HG03108 (cell line): ENCODE data around the gene CABLES1.
"Not testable (repeated sequence)": the region's sequence is repeated elsewhere in the genome, so short reads cannot be mapped to it uniquely, and the experiment has no call there.

Source experiments
- ATAC-seq: cut with Tn5 transposase; IDR thresholded peaks from one replicate; pipeline ENCODE4 v1.9.1; 2021; ENCODE audit warnings: moderate library complexity; ENCODE audit not compliant: unreplicated experiment

Gene CABLES1

DNA sequence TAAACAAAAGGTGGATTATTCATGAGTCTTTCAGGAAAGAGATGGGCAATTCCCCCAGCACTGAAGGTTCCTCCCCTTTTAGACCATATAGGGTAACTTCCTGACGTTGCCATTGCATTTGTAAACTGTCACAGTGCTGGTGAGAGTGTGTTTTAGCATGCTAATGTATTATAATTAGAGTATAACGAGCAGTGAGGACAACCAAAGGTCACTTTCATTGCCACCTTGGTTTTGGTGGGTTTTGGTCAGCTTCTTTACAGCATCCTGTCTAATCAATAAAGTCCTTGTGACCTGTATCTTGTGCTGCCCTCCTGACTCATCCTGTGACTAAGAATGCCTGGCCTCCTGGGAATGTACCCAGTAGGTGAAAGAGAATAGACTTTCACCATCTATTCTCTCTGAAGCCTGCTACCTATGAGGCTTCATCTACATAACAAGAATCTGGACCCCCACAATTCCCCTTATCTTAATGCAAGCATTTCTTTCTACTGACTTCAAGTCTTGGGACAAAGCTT is 148.7 kb downstream of the CABLES1 start:
- ATAC-seq = peak; percentile 83

DNA sequence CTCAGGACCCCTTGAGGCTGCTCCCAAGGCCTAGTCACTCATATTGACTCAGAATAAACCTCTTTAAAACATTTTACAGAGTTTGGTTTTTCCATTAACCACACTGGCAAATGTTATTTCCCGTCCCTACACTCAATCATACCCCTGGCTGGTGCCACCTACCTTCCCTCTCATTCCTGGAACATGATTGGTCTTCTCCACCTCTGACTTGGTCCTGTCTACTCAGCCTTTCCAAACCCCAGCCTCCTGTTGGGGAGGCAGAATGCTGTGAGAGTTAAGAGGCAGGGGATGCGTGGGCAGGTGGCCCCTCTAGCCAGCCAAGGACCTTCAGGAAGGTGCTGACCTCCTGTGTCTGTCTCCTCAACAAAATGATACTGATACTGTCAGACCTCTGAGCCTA is 149.3 kb downstream of the CABLES1 start:
- ATAC-seq = no peak

DNA sequence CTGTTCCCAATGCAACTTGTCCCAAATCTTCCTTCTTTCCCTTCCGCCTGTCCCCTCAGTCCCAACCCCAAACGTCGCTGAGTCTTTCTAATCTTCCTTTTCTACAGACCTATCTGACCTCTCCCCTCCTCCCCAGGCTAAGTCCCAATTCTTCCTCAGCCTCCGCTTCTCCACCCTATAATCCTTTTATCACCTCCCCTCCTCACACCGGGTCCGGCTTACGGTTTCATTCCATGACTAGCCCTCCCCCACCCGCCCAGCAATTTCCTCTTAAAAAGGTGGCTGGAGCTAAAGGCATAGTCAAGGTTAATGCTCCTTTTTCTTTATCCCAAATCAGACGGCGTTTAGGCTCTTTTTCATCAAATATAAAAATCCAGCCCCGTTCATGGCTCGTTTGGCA is 150.3 kb downstream of the CABLES1 start:
- ATAC-seq = not testable (repeated sequence)

DNA sequence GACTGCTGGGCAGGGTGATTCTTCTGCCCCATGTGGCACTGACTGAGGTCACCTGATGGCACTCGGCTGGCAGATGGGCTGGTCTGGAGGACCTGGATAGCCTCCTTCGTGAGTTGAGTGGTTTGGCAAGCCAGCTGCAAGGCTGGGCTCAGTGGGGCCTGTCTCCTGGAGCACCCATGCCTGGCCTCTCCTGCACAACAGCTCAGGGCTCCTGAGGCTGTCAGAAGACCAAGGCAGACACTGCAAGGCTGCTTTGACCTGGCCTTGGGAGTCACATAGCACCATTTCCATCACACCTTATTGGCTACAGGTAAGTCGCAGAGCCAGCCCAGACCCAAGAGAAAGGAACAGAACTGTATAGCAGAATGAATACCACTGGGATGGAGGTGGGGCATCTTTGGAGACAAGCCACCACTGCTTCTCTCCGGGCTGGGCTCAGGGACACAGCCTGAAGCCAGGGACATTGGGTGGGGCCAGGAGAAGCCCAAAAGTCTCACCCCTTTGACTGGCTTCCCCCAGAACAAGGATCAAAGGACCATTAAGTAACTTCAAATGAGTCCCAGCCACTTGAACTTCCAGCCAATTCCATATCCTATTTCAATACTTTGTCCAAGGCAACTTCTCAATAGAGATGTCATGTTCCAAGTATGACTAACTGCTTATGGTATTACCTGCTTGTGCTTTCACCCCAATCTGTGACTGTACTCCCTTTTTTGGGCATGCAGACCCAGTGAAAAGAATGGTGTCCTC is 156.3 kb downstream of the CABLES1 start:
- no peak for ATAC-seq

DNA sequence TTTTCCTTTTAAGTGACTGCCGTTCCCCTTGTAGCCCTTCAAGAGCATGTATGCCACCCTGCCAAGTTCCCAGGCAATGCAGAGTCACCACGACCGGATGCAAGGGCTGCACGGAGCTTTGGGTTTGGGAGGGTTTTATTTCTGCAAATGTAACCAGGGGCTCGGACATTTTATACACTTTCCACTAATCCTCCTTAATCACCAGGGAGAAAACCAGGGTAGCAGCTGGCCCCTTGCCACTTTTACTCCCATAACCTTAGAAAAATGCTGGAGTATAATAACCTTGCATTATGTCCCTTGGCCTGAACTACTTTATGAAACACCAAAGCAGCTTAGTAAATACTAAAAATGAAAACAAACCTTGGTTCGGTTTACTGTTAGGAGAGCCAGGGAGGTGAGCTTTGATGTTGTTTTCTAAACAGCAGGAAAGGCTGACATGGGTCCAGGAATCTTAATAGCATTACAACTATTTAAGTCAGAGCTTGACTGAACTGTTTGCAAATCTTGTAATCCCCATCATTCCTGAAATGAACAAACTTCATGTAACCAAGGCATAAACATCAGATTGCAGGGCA is 165.0 kb downstream of the CABLES1 start:
- no peak for ATAC-seq

DNA sequence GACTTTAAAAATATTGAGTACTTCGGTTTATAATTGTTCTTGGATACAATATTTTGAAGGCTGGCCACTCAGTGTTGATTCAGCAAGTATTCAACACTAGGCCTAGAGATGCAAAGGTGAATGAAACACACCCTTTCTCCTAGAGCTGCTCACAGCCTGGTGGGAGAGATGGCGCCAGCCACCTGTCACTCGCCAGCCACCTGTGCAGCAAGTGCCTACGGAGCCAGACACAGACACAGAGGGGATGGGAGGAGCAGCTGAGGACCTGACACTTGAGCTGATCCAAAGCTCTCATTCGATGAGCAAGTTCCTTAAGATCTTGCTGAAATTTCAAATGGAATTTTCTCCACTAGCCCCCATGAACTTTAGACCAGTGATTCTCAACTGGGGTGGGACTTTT is 166.7 kb downstream of the CABLES1 start:
- no peak for ATAC-seq

DNA sequence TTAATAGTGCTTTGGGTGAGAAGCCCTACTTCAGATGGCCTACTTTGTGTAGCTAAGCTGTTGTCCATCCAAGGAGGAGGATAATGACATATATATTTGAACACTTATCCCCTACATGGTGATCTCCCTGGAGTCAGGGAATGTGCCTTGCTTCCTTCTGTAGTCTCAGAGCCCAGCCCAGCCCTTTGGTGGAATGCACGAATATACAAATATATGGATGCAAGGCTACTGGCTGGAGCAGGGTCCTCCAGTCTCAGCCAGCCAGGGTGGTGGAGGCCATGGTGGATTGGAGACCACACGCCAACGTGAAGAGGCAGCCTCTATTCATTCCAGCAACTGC is 167.2 kb downstream of the CABLES1 start:
- no peak for ATAC-seq

DNA sequence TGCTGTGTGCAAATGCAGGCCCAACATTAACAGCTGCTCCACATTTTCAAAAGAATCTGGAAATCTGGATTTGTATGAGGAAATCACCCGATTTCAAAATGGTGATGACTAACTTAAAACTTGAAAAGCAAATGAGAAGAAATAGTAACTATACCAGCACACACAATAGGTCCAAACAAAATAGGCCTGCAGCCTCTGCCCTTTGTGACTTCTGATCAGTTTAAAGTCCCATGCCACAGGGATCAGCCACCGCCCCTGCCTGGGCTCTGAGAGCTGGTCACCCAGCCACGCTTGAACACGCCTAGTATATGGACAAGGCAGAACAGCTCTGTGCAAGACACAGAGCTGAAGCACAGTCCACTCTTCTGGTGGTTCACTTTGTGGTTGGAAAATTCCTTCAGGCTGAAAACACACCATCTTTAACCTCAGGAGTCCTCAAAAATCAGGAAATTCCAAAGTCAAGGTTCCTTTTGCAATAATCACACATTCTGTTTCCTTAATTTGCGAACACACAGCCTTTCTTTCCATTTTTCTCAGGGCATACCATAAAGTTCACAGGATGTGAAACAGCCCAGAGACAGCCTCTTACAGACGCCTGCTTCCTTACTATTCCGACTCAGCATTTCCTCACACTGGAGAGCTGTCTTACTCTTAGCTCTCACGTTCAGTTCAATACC is 167.7 kb downstream of the CABLES1 start:
- ATAC-seq = no peak

DNA sequence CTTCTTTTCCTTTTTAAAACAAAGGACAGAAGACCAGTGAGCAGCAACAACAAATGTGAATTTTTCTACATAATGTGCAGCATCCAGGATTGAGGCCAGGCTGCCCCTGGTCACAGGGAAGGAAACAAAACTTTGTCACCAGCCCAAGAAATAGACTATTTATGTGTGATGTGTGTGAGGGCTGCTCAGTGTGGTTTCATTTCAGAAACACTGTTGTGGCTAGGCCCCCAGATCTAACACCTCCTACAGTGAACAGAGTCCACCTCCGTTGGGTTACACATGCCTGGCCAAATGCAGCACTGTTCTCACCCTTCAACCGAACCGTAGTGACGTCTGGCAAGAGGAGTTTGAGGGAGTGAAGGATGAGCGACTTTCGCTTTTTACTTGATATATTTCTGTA is 171.5 kb downstream of the CABLES1 start:
- peak; percentile 48 for ATAC-seq

DNA sequence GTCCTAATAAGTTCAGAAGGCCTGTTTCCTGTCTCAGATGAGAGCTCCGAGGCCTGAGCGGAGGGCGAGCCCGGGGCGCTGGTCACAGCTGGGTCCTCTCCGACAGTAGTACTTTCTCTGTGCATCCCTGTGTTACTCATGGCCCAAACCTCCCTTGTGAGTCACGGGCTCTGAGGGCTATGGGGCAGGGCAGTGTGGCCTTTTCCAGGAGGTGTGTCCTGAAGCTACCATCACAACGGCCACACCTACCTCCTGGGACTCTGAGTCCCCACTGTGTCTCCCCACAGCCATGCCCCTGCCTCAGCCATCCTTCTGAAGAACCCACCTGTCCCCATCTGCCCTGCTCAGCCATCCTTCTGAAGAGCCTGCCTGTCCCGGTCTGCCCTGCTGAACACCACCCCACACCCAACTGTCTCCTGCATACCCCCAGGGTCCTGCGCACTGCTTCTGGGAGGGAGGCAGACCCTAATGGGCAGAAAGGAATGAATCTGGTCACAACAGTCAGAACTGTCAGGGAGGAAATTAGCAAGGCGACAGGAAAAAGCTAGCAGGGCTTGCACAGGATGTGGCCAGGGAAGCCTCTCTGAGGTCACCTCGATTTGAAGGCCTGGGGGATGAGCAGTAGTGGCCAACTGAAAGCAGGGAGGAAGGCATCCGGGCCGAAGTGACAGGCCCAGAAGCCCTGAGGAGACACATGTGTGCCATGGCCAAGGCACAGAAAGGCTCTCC is 172.4 kb downstream of the CABLES1 start:
- ATAC-seq = peak; percentile 62
